ENCODE results near the gene MGAT4A.

The MGAT4A gene

GRCh38 chr2:98572676-98573075, 158.3 kb downstream of the MGAT4A start:
- DNase-seq (ENCODE audit: low spot score): no peak

GRCh38 chr2:98572211-98572610, 158.7 kb downstream of the MGAT4A start:
- DNase-seq (ENCODE audit: low spot score): no peak

GRCh38 chr2:98571796-98572195, 159.1 kb downstream of the MGAT4A start:
- no peak for DNase-seq (ENCODE audit: low spot score)

GRCh38 chr2:98571121-98571701, 159.7 kb downstream of the MGAT4A start:
- DNase-seq (ENCODE audit: low spot score): no peak

- no peak for DNase-seq (ENCODE audit: low spot score)
Observed at GRCh38 chr2:98570356-98570755, 160.6 kb downstream of the MGAT4A start.

- no peak for DNase-seq (ENCODE audit: low spot score)
Observed at GRCh38 chr2:98569915-98570314, 161.0 kb downstream of the MGAT4A start.

GRCh38 chr2:98569197-98569793, 161.6 kb downstream of the MGAT4A start:
- DNase-seq (ENCODE audit: low spot score): peak; percentile 68

Measured in CD4-positive, alpha-beta T cell treated with Interleukin-2 at 100 ng/mL for 4 hours (primary cell).